GM12878 (cell line): ENCODE data around the gene DBN1. TPM values are rescaled to one million over a fixed set of nuclear protein-coding genes. Genes with fewer than 3 reads are reported as not detected.

Experiments used
- ATAC-seq: fragments of 200-7000 bp; cut with Tn5 transposase; 3 replicates; pipeline ENCODE4 v1.9.1; 2020; ENCODE audit warnings: mild to moderate bottlenecking, moderate library complexity
- BruUV-seq: library from RNA; stranded (reverse); fragments of 400-500 nt; replicated peaks from 2 replicates; lab custom pipeline; 2021; lab: Mats Ljungman, UMichigan
- CTCF ChIA-PET: fragments of 300-600 bp; sonication (Branson Sonifier 250); formaldehyde crosslinking; extraction: SDS; loops from one replicate; lab custom pipeline; 2021; ENCODE audit warnings: inconsistent platforms; lab: Yijun Ruan, JAX
- POLR2A ChIA-PET: fragments of 350-600 bp; formaldehyde crosslinking; extraction: SDS; loops from one replicate; lab custom pipeline; 2021; ENCODE audit warnings: inconsistent platforms; lab: Charles Lee
- RAD21 ChIA-PET: fragments of 300-600 bp; sonication (Branson Sonifier 250); formaldehyde crosslinking; loops from one replicate; lab custom pipeline; 2023; ENCODE audit warnings: antibody characterized with exemption; ENCODE audit not compliant: unreplicated experiment; lab: Charles Lee
- SMC1A ChIA-PET: fragments of 300-600 bp; sonication (Branson Sonifier 250); formaldehyde crosslinking; loops from one replicate; lab custom pipeline; 2023; ENCODE audit not compliant: unreplicated experiment, uncharacterized antibody; lab: Charles Lee
- DNase-seq: peaks from one replicate; pipeline ENCODE4 v3.0.0-alpha.2; 2011; ENCODE audit warnings: low read depth, low spot score
- FAIRE-seq: peaks from 3 replicates; lab custom pipeline; 2011; peaks lifted over from hg19 to GRCh38; lab: Jason Lieb, UNC
- H2AFZ ChIP-seq: 2 replicates; pipeline ENCODE4 v1.6.0; 2011; ENCODE audit warnings: low read depth, low read length, control low read depth; ENCODE audit not compliant: control insufficient read depth
- H3K27ac ChIP-seq: 2 replicates; pipeline ENCODE4 v1.5.1; 2011; ENCODE audit warnings: control low read depth; ENCODE audit not compliant: control insufficient read depth, insufficient read depth
- H3K27me3 ChIP-seq, 2 experiments: replicated peaks in 1 of 2; 2 replicates each; pipeline versions ENCODE4 v1.6.0 to v1.6.1; 2011; ENCODE audit warnings: low read length in 1 of 2; ENCODE audit not compliant: control insufficient read depth in 2 of 2, insufficient read depth in 2 of 2
- H3K36me3 ChIP-seq, 2 experiments: 2 replicates each; pipeline ENCODE4 v1.5.1; 2011; ENCODE audit warnings: low read length in 1 of 2; ENCODE audit not compliant: control insufficient read depth in 2 of 2, insufficient read depth in 2 of 2
- H3K4me1 ChIP-seq: 2 replicates; pipeline ENCODE4 v1.6.1; 2011; ENCODE audit warnings: mild to moderate bottlenecking, low read length, moderate library complexity, mixed read lengths; ENCODE audit not compliant: control insufficient read depth, insufficient read depth
- H3K4me2 ChIP-seq: 2 replicates; pipeline ENCODE4 v1.6.0; 2011; ENCODE audit warnings: control low read depth; ENCODE audit not compliant: control insufficient read depth, insufficient read depth
- H3K4me3 ChIP-seq: fragments of 200-600 bp; sonication (generic); 2 replicates; pipeline ENCODE4 v1.5.1; 2016
- H3K79me2 ChIP-seq: 2 replicates; pipeline ENCODE4 v1.6.0; 2011; ENCODE audit warnings: low read length; ENCODE audit not compliant: control insufficient read depth, insufficient read depth
- H3K9ac ChIP-seq: 2 replicates; pipeline ENCODE4 v1.8.0; 2011; ENCODE audit warnings: low read length, control low read depth, mixed read lengths; ENCODE audit not compliant: control insufficient read depth, insufficient read depth
- H3K9me3 ChIP-seq: replicated peaks from 3 replicates; pipeline ENCODE4 v1.5.1; 2011; ENCODE audit warnings: mild to moderate bottlenecking, low read length; ENCODE audit not compliant: control insufficient read depth, insufficient read depth
- H4K20me1 ChIP-seq: 2 replicates; pipeline ENCODE4 v1.6.0; 2011; ENCODE audit not compliant: control insufficient read depth, insufficient read depth
- PAX5 ChIP-seq: IDR thresholded peaks from 2 replicates; pipeline ENCODE4 v1.6.1; 2011; ENCODE audit warnings: low read depth, low read length, borderline replicate concordance
- REST ChIP-seq: IDR thresholded peaks from 2 replicates; pipeline ENCODE4 v1.6.1; 2012; ENCODE audit warnings: mild to moderate bottlenecking, low read depth, low read length
- WGBS: methylation state at CpG from one replicate; pipeline ENCODE4 v1.1.6; 2016; ENCODE audit warnings: low lambda C conversion rate; ENCODE audit not compliant: insufficient replicate concordance, insufficient coverage; ENCODE audit errors: missing lambda C conversion rate; 5-methylcytosine and 5-hydroxymethylcytosine counted together
- in situ Hi-C: fragments of 300-500 bp; cut with MboI; formaldehyde crosslinking; loops from 9 replicates; pipeline ENCODE4 v1.14.3; 2018; ENCODE audit warnings: mixed read lengths
- intact Hi-C: fragments of 100-400 bp; cut with micrococcal nuclease; formaldehyde crosslinking; loops from one replicate; pipeline ENCODE4 v1.14.2; 2022; ENCODE audit not compliant: unreplicated experiment
- polyA plus RNA-seq, 11 experiments: library from polyadenylated mRNA; depleted of rRNA in 4 of 11; unstranded in 6 of 11; stranded (reverse) in 5 of 11; fragments of >200 nt; fragmentation: Nextera tagmentation in 4 of 11; fragmentation: Illumina TruSeq in 1 of 11; extraction: Ambion mirVana in 4 of 11; extraction: Trizol in 1 of 11; gene quantifications; 1 replicate in 1 of 11; 2 replicates in 10 of 11; pipeline versions ENCODE4 v1.2.1 to v1.2.3, GENCODE V29; 2011 to 2016; ENCODE audit warnings: inconsistent platforms in 2 of 11, missing spikeins in 2 of 11, low read depth in 1 of 11
- total RNA-seq, 4 experiments: library from RNA; depleted of rRNA in 3 of 4; stranded (reverse); fragments of >200 nt in 3 of 4; fragmentation: Illumina TruSeq in 1 of 4; extraction: Trizol in 1 of 4; gene quantifications; 2 replicates each; pipeline versions ENCODE4 v1.2.1 to v1.2.3, GENCODE V29; 2013 to 2021

The DBN1 gene
- total and polyA plus RNA-seq, 10 of the 15 experiments (the other 5 are each of a cell fraction or from before 2014, with no cell fraction given), result 0.18 to 81.0 (median 27.9) TPM

- SMC1A ChIA-PET, result no interaction called here
- no peak for FAIRE-seq
- TF ChIP-seq REST, result no peak
- TF ChIP-seq PAX5, result no peak
- RAD21 ChIA-PET, result interaction anchor here (0.6 kb wide), 1 partner anchor 184 kb away, joined by 3 read pairs; no protein-coding TSS in a partner anchor
- H2AFZ ChIP-seq, result no peak overlapping the region
- no peak overlapping the region for H3K27ac ChIP-seq
- H3K9ac ChIP-seq, result no peak overlapping the region
- ATAC-seq, result no peak
- H3K9me3 ChIP-seq, result no peaks in the 10 kb centered on the region
- POLR2A ChIA-PET, result interaction anchor here (0.5 kb wide), 1 partner anchor 103 kb away, joined by 5 read pairs; no protein-coding TSS in a partner anchor
- intact Hi-C loops (loop anchor here (5.0 to 10.0 kb wide), 2 partner anchors 97 to 390 kb away; partner anchors contain the start of gene B4GALT7), in situ Hi-C loops (no loop called here)
- no peak overlapping the region for H3K4me2 ChIP-seq
- H3K27me3 ChIP-seq, result no peaks in the 10 kb centered on the region
- no peak overlapping the region for H3K4me3 ChIP-seq
- 99% methylated on average over 4 of the region's 4 CpGs for WGBS
- H3K79me2 ChIP-seq, result peaks cover 31% of the 10 kb centered on the region
- CTCF ChIA-PET, result interaction anchor here (6.2 kb wide), 1 partner anchor 11 kb away, joined by 36 read pairs; no protein-coding TSS in a partner anchor
- H3K36me3 ChIP-seq, result peaks cover 7 to 19% of the 10 kb centered on the region in 2 experiments; a peak in 3 of 4 replicates
- no TSS peak for BruUV-seq
- no peak for DNase-seq
- peaks cover 49% of the 10 kb centered on the region for H3K4me1 ChIP-seq
- H4K20me1 ChIP-seq, result no peaks in the 10 kb centered on the region
Measured at GRCh38 chr5:177505075-177505474, 31.6 kb upstream of the DBN1 start.
